Keratinocyte (primary cell): Measurements from ENCODE around the gene CREB3.

Source experiments
- CTCF ChIP-seq, 3 experiments: IDR thresholded peaks in 1 of 3; conservative IDR thresholded peaks in 1 of 3; optimal IDR thresholded peaks in 1 of 3; 2 replicates in 2 of 3; 3 replicates in 1 of 3; pipeline versions ENCODE3 to v1.5.1; 2011; ENCODE audit warnings: low read length in 3 of 3, mild to moderate bottlenecking in 3 of 3, moderate library complexity in 2 of 3, control low read depth in 1 of 3, inconsistent platforms in 1 of 3; ENCODE audit not compliant: insufficient read depth in 2 of 3; ENCODE audit errors: extremely low read depth in 1 of 3
- EZH2 ChIP-seq: IDR thresholded peaks from one replicate; pipeline ENCODE4 v1.6.1; 2012; ENCODE audit warnings: inconsistent platforms, mild to moderate bottlenecking, low read length, moderate library complexity

- no peak for TF ChIP-seq CTCF (optimal IDR thresholded peaks at IDR 0.05 in 1 of 3, IDR thresholded peaks at IDR 0.05 in 1 of 3, conservative IDR thresholded peaks at IDR 0.05 in 1 of 3; ENCODE audit: extremely low read depth in 1 of 3, insufficient read depth in 2 of 3, low read length in 3 of 3)
- TF ChIP-seq EZH2, result no peak
Observed at GRCh38 chr9:35767458-35767857, 35.0 kb downstream of the CREB3 start.
